PC-9 (cell line): ENCODE measurements around the gene CACNA1B. TPM values are rescaled to one million over a fixed set of nuclear protein-coding genes. Genes with fewer than 3 reads are reported as not detected.

Experiments
- BruUV-seq: library from RNA; stranded (reverse); fragments of 400-500 nt; replicated peaks from 2 replicates; lab custom pipeline; 2021; lab: Mats Ljungman, UMichigan
- CTCF ChIA-PET: fragments of 300-600 bp; sonication (Branson Sonifier 250); formaldehyde crosslinking; loops from one replicate; lab custom pipeline; 2022; ENCODE audit warnings: antibody characterized with exemption; lab: Charles Lee
- POLR2A ChIA-PET: fragments of 300-600 bp; sonication (Branson Sonifier 250); formaldehyde crosslinking; loops from one replicate; lab custom pipeline; 2022; ENCODE audit warnings: antibody characterized with exemption; ENCODE audit not compliant: unreplicated experiment; lab: Charles Lee
- DNase-seq, 2 experiments: peaks; one replicate each; pipeline versions ENCODE4 v3.0.0 to v3.0.0-alpha.2; 2015 to 2022; ENCODE audit warnings: mixed read lengths in 1 of 2
- H2AFZ ChIP-seq: fragments of 200-600 bp; sonication (generic); 2 replicates; pipeline ENCODE4 v1.8.1; 2017; ENCODE audit warnings: antibody characterized with exemption
- H3F3A ChIP-seq: fragments of 200-600 bp; sonication (generic); 2 replicates; pipeline ENCODE4 v1.8.1; 2017; ENCODE audit warnings: antibody characterized with exemption, mild to moderate bottlenecking, low read depth; ENCODE audit not compliant: insufficient read depth
- H3K27ac ChIP-seq: fragments of 200-600 bp; sonication (generic); 2 replicates; pipeline ENCODE4 v1.6.1; 2016; ENCODE audit warnings: mixed run types
- H3K27me3 ChIP-seq: fragments of 200-600 bp; sonication (generic); 2 replicates; pipeline ENCODE4 v1.6.1; 2016; ENCODE audit warnings: low read depth, mixed run types; ENCODE audit not compliant: insufficient read depth
- H3K36me3 ChIP-seq: fragments of 200-600 bp; sonication (generic); 2 replicates; pipeline ENCODE4 v1.6.1; 2016; ENCODE audit warnings: low read depth, mixed run types
- H3K4me1 ChIP-seq: fragments of 200-600 bp; sonication (generic); replicated peaks from 2 replicates; pipeline ENCODE4 v1.6.1; 2016; ENCODE audit warnings: mixed run types; ENCODE audit not compliant: insufficient read depth
- H3K4me2 ChIP-seq: fragments of 200-600 bp; sonication (generic); 2 replicates; pipeline ENCODE4 v1.6.1; 2017; ENCODE audit warnings: mixed run types
- H3K4me3 ChIP-seq: fragments of 200-600 bp; sonication (generic); 2 replicates; pipeline ENCODE4 v1.6.1; 2016; ENCODE audit warnings: mixed run types
- H3K79me2 ChIP-seq: fragments of 200-600 bp; sonication (generic); 2 replicates; pipeline ENCODE4 v1.6.1; 2017; ENCODE audit warnings: low read depth, mixed run types
- H3K9me2 ChIP-seq: fragments of 200-600 bp; sonication (generic); 2 replicates; pipeline ENCODE4 v1.8.1; 2017; ENCODE audit warnings: mild to moderate bottlenecking; ENCODE audit not compliant: insufficient read depth
- H3K9me3 ChIP-seq: fragments of 200-600 bp; sonication (generic); 2 replicates; pipeline ENCODE4 v1.8.1; 2016; ENCODE audit warnings: low read depth; ENCODE audit not compliant: insufficient read depth
- H4K20me1 ChIP-seq: fragments of 200-600 bp; sonication (generic); 2 replicates; pipeline ENCODE4 v1.8.1; 2017; ENCODE audit not compliant: insufficient read depth
- CTCF ChIP-seq: fragments of 200-600 bp; sonication (generic); conservative IDR thresholded peaks from 2 replicates; pipeline ENCODE4 v1.6.1; 2017; ENCODE audit warnings: mixed run types, antibody characterized with exemption, mild to moderate bottlenecking, moderate library complexity
- EZH2 ChIP-seq: fragments of 200-600 bp; sonication (generic); IDR thresholded peaks from 2 replicates; pipeline ENCODE4 v1.8.0; 2017; ENCODE audit warnings: antibody characterized with exemption, low read depth
- intact Hi-C: fragments of 100-400 bp; cut with micrococcal nuclease; formaldehyde crosslinking; loops from one replicate; pipeline ENCODE4 v1.10.0; 2022; ENCODE audit not compliant: unreplicated experiment
- total RNA-seq: library from RNA; stranded (reverse); gene quantifications from 2 replicates; pipeline ENCODE4 v1.2.3, GENCODE V29; 2021

CACNA1B gene
- total RNA-seq, 1 experiment from 2014 or later = not detected

- H4K20me1 ChIP-seq = no peaks in the 10 kb centered on the region
- TF ChIP-seq CTCF (no peak), EZH2 (no peak)
- H3K27ac ChIP-seq = no peak overlapping the region
- ChIA-PET CTCF (no interaction called here), POLR2A (no interaction called here)
- H3K4me1 ChIP-seq = no peaks in the 10 kb centered on the region
- no peak overlapping the region for H3K4me2 ChIP-seq
- no peaks in the 10 kb centered on the region for H3K9me3 ChIP-seq
- no peak overlapping the region for H2AFZ ChIP-seq
- peaks cover 85% of the 10 kb centered on the region for H3K27me3 ChIP-seq
- BruUV-seq = no TSS peak
- no peaks in the 10 kb centered on the region for H3K9me2 ChIP-seq
- H3K79me2 ChIP-seq = no peaks in the 10 kb centered on the region
- no peak overlapping the region for H3K4me3 ChIP-seq
- H3F3A ChIP-seq = no peaks in the 10 kb centered on the region
- H3K36me3 ChIP-seq = no peaks in the 10 kb centered on the region
- DNase-seq = no peak
- intact Hi-C loops = no loop called here
Observed at GRCh38 chr9:137913771-137914767, 36.5 kb downstream of the CACNA1B start.

- Histone ChIP-seq H2AFZ (no peak overlapping the region), H3K27ac (no peak overlapping the region)
Observed at GRCh38 chr9:137916540-137916939, 39.0 kb downstream of the CACNA1B start.

GRCh38 chr9:137917116-137917515 lies 39.5 kb downstream of the CACNA1B start:
- no peak overlapping the region for H3K4me2 ChIP-seq
- peaks cover 78% of the 10 kb centered on the region for H3K27me3 ChIP-seq
- H3K9me3 ChIP-seq = no peaks in the 10 kb centered on the region
- H3K36me3 ChIP-seq = no peaks in the 10 kb centered on the region
- no peak overlapping the region for H2AFZ ChIP-seq
- H3K9me2 ChIP-seq = no peaks in the 10 kb centered on the region
- ChIA-PET POLR2A (interaction anchor here (0.5 kb wide), 1 partner anchor 831 kb away, joined by 11 read pairs; no protein-coding TSS in a partner anchor), CTCF (no interaction called here)
- no peaks in the 10 kb centered on the region for H4K20me1 ChIP-seq
- H3F3A ChIP-seq = no peaks in the 10 kb centered on the region
- BruUV-seq = no TSS peak
- no peak for DNase-seq
- no peaks in the 10 kb centered on the region for H3K79me2 ChIP-seq
- TF ChIP-seq EZH2 (no peak), CTCF (no peak)
- intact Hi-C loops = no loop called here
- no peak overlapping the region for H3K27ac ChIP-seq
- H3K4me1 ChIP-seq = no peaks in the 10 kb centered on the region
- H3K4me3 ChIP-seq = no peak overlapping the region

More at GRCh38 chr9:137916540-137916939, 39.0 kb downstream of the CACNA1B start:
- Histone ChIP-seq H3K4me2 (no peak overlapping the region), H3K27me3 (peaks cover 84% of the 10 kb centered on the region), H4K20me1 (no peaks in the 10 kb centered on the region), H3K36me3 (no peaks in the 10 kb centered on the region), H3K4me1 (no peaks in the 10 kb centered on the region), H3K9me3 (no peaks in the 10 kb centered on the region), H3K9me2 (no peaks in the 10 kb centered on the region), H3K4me3 (no peak overlapping the region), H3K79me2 (no peaks in the 10 kb centered on the region), H3F3A (no peaks in the 10 kb centered on the region)
- POLR2A ChIA-PET = interaction anchor here (0.5 kb wide), 1 partner anchor 830 kb away, joined by 11 read pairs; no protein-coding TSS in a partner anchor
- CTCF ChIA-PET = no interaction called here
- intact Hi-C loops = no loop called here
- BruUV-seq = no TSS peak
- TF ChIP-seq CTCF = no peak
- no peak for TF ChIP-seq EZH2
- DNase-seq = no peak
